ENCODE results near the gene PPEF1. TPM values are rescaled to one million over a fixed set of nuclear protein-coding genes. Genes with fewer than 3 reads are reported as not detected.

Gene PPEF1
- total RNA-seq, 2 experiments from 2014 or later = not detected

DNA sequence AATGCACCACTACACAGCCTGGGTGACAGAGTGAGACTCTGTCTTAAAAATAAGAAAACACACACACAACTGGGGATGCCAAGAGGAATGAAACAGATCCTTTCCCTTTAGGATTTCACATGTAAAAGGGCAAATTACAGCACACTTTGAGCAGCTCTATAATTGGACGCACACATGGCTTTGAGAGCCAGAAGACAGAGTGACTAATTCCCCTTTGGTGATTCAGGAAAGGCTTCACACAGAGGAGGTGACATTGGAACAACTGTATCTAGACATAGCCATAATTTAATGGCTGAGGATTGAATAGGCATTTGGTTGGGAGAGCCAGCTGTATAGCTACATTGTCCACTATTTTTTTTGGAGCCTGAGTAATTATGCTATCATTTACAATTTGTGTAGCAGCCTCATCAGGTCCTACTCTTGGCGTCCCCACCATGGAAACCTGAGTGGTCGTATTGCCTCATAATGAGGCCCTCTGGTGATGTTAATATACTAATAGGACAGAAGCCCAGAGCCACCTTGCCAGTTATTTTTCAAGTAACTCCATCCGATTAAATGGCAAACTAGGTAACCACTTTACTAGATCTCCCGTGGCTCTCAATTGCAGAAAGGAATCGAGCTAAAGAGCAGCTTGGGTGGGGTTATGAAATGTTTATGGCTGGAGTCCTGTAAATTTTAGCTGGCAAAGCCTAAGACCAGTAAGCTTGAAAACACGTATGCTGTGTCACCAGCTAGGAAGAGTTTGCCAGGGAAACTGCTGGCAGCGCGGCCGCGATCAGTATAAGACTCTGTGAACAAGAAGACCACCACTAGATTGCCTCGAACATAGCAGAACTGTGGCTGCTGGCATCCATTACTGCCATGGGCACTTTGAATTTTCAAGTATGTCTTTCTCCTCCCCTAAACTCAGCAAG is 8.5 kb upstream of the PPEF1 start:
- POLR2A ChIA-PET = no interaction called here
- H3K27ac ChIP-seq (ENCODE audit: low read depth, low read length, poor library complexity, severe bottlenecking) = no peak overlapping the region
- H2AFZ ChIP-seq (ENCODE audit: low read length) = no peak overlapping the region

DNA sequence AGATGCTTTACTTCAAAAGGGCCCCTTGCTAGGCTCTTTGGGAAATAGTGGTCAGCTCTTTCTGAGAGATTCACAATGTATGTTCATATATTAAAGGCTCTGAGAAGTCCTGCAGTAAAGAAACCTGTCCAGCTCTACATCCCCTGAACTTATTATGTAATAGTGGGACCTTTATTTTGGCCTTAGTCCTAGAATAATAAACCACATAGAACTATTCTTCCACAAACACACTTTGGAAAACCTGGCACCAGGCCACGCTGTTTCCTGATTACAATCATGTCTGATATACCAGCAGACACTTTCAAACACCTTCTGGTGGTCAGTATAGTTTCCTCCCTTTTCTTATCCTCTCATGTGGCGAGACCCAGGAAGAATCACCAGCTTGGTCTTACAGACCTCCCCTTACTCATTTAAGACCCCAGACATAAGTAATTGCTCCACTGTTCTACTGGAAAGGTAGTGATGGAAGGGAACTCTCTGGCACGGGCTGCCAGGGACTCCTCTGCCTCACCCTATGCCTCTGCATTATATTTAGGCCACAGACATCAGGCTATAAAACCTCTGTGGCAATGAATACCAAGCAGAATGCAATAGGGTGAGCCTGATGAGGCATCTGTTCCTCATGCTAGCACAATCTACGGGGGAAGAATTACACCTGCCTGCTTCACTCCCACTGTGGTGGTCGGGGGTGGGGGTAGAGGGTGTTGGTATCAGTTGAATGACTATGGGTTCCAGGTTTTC is 5.7 kb upstream of the PPEF1 start:
- no peak overlapping the region for H3K4me3 ChIP-seq (ENCODE audit: low read depth, low read length, poor library complexity, severe bottlenecking)
- no peaks in the 10 kb centered on the region for H3K9me3 ChIP-seq (ENCODE audit: low read length)
- no peaks in the 10 kb centered on the region for H3K9me2 ChIP-seq (ENCODE audit: insufficient read depth, low read length)
- no peaks in the 10 kb centered on the region for H4K20me1 ChIP-seq (ENCODE audit: insufficient read depth, low read length)
- no peak for TF ChIP-seq EZH2phosphoT487 (IDR thresholded peaks at IDR 0.05; ENCODE audit: borderline replicate concordance, low read depth, low read length)
- H2AFZ ChIP-seq (ENCODE audit: low read length) = no peak overlapping the region
- POLR2A ChIA-PET = no interaction called here
- intact Hi-C loops (cut with micrococcal nuclease; ENCODE audit: unreplicated experiment) = no loop called here
- H3K27ac ChIP-seq (ENCODE audit: low read depth, low read length, poor library complexity, severe bottlenecking) = no peak overlapping the region
- no peaks in the 10 kb centered on the region for H3K79me2 ChIP-seq (ENCODE audit: insufficient read depth, low read depth, low read length)
- H3K36me3 ChIP-seq (ENCODE audit: insufficient read depth, low read length) = no peaks in the 10 kb centered on the region
- no peak for DNase-seq (ENCODE audit: low spot score)
- no peaks in the 10 kb centered on the region for H3K4me1 ChIP-seq (ENCODE audit: insufficient read depth, low read length, poor library complexity, severe bottlenecking)
- BruUV-seq (replicated peaks) = no TSS peak
- CTCF ChIA-PET (ENCODE audit: unreplicated experiment) = no interaction called here
- H3K4me2 ChIP-seq (ENCODE audit: low read length) = no peak overlapping the region

More for the DNA sequence above, 8.5 kb upstream of the PPEF1 start:
- no peaks in the 10 kb centered on the region for H3K4me1 ChIP-seq (ENCODE audit: insufficient read depth, low read length, poor library complexity, severe bottlenecking)
- H3K4me2 ChIP-seq (ENCODE audit: low read length) = no peak overlapping the region
- H3K9me3 ChIP-seq (ENCODE audit: low read length) = no peaks in the 10 kb centered on the region
- no peaks in the 10 kb centered on the region for H3K9me2 ChIP-seq (ENCODE audit: insufficient read depth, low read length)
- H3K79me2 ChIP-seq (ENCODE audit: insufficient read depth, low read depth, low read length) = no peaks in the 10 kb centered on the region
- H3K36me3 ChIP-seq (ENCODE audit: insufficient read depth, low read length) = no peaks in the 10 kb centered on the region
- no peaks in the 10 kb centered on the region for H4K20me1 ChIP-seq (ENCODE audit: insufficient read depth, low read length)
- no TSS peak for BruUV-seq (replicated peaks)
- DNase-seq (ENCODE audit: low spot score) = no peak
- CTCF ChIA-PET (ENCODE audit: unreplicated experiment) = no interaction called here
- intact Hi-C loops (cut with micrococcal nuclease; ENCODE audit: unreplicated experiment) = no loop called here
- TF ChIP-seq EZH2phosphoT487 (IDR thresholded peaks at IDR 0.05; ENCODE audit: borderline replicate concordance, low read depth, low read length) = no peak
- TF ChIP-seq, protein P1, sequence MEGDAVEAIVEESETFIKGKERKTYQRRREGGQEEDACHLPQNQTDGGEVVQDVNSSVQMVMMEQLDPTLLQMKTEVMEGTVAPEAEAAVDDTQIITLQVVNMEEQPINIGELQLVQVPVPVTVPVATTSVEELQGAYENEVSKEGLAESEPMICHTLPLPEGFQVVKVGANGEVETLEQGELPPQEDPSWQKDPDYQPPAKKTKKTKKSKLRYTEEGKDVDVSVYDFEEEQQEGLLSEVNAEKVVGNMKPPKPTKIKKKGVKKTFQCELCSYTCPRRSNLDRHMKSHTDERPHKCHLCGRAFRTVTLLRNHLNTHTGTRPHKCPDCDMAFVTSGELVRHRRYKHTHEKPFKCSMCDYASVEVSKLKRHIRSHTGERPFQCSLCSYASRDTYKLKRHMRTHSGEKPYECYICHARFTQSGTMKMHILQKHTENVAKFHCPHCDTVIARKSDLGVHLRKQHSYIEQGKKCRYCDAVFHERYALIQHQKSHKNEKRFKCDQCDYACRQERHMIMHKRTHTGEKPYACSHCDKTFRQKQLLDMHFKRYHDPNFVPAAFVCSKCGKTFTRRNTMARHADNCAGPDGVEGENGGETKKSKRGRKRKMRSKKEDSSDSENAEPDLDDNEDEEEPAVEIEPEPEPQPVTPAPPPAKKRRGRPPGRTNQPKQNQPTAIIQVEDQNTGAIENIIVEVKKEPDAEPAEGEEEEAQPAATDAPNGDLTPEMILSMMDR (conservative IDR thresholded peaks at IDR 0.05; ENCODE audit: low read length) = no peak
- no peak overlapping the region for H3K4me3 ChIP-seq (ENCODE audit: low read depth, low read length, poor library complexity, severe bottlenecking)

DNA sequence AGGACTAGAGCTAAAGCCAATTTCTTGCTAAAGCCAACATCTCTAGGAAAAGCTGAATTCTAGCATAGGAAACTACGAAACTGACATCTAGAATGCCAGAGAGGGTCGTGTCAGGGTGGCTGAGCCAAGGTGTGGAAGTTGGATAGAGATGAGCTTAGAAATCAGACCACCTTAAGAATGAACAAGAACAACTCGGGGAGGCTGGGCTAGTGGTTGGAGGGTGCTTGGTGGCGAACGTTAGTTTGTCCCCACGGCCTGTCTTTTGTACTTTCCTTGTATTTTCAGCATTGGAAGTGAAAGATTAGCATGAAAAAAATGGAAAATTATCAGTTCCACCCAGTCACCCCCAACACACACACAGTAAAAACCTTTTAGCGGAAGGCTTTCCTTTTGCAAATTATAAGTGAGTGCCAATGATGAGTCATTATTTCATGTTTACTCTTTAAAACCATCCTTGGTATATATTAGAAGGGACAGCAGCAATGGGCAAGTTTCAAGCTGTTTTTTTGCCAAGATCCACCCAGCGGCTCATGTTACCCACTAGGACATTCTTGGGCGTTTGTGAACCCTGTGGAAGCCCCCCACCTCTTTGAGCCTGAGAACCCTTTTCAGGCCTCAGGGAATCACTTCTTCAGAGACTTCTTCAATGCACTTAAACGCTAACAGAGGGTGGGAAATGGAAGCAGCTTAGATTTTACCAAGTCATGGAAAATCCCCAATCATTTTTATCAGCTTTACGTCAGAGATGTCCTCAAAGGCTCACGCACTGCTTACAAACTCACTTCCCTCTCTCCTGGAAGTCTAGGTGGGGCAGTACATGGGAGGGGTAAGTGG is 4.9 kb upstream of the PPEF1 start:
- Histone ChIP-seq H3K4me1 (ENCODE audit: insufficient read depth, low read length, poor library complexity, severe bottlenecking) (no peaks in the 10 kb centered on the region), H2AFZ (ENCODE audit: low read length) (no peak overlapping the region), H3K79me2 (ENCODE audit: insufficient read depth, low read depth, low read length) (no peaks in the 10 kb centered on the region), H4K20me1 (ENCODE audit: insufficient read depth, low read length) (no peaks in the 10 kb centered on the region), H3K9me2 (ENCODE audit: insufficient read depth, low read length) (no peaks in the 10 kb centered on the region), H3K36me3 (ENCODE audit: insufficient read depth, low read length) (no peaks in the 10 kb centered on the region), H3K9me3 (ENCODE audit: low read length) (no peaks in the 10 kb centered on the region), H3K27ac (ENCODE audit: low read depth, low read length, poor library complexity, severe bottlenecking) (no peak overlapping the region), H3K4me2 (ENCODE audit: low read length) (no peak overlapping the region), H3K4me3 (ENCODE audit: low read depth, low read length, poor library complexity, severe bottlenecking) (no peak overlapping the region)
- ChIA-PET CTCF (ENCODE audit: unreplicated experiment) (no interaction called here), POLR2A (no interaction called here)
- TF ChIP-seq, protein P1 (conservative IDR thresholded peaks at IDR 0.05; ENCODE audit: low read length) = no peak
- no peak for TF ChIP-seq EZH2phosphoT487 (IDR thresholded peaks at IDR 0.05; ENCODE audit: borderline replicate concordance, low read depth, low read length)
- intact Hi-C loops (cut with micrococcal nuclease; ENCODE audit: unreplicated experiment) = no loop called here
- BruUV-seq (replicated peaks) = no TSS peak
- DNase-seq (ENCODE audit: low spot score) = no peak
